ENCODE results near the gene RCSD1.
A peak's percentile ranks its signal among the peaks of the same experiment; 100 is the strongest.

RCSD1 gene

DNA sequence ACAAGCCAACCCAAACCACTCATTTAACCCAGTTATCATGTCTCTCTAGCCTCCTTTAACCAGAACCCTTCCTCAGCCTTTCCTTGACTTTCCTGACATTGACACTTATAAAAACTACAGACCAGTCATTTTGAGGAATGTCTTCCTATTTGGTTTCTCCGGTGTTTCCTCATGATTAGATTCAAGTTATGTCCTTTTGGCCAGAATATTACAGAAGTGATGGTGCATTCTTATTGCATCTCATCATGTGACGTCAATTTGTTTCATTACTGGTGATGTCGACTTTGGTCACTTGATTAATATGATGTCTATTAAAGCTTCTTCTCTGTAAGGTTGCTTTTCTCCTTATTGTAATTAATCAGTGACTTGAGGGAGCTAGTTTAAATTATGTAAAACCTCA, 6.1 kb upstream of the RCSD1 start:
- no peak overlapping the region for H2BK120ac ChIP-seq (ENCODE audit: low read depth, low read length)
- no peaks in the 10 kb centered on the region for H3K9me3 ChIP-seq (replicated peaks in 1 of 2; ENCODE audit: control insufficient read depth in 2 of 2, insufficient read depth in 1 of 2, low read depth in 1 of 2, low read length in 2 of 2)
- no peaks in the 10 kb centered on the region for H3K79me1 ChIP-seq (ENCODE audit: low read depth, low read length)
- no peak overlapping the region for H2BK12ac ChIP-seq (ENCODE audit: low read length)
- no peak overlapping the region for H3K4me2 ChIP-seq (ENCODE audit: insufficient read depth, low read length, poor library complexity, severe bottlenecking)
- H2AK5ac ChIP-seq (ENCODE audit: low read depth, low read length) = no peak overlapping the region
- no peak overlapping the region for H2BK5ac ChIP-seq (ENCODE audit: low read length)
- H2AFZ ChIP-seq (ENCODE audit: low read length) = no peak overlapping the region
- no peak for DNase-seq (ENCODE audit: low spot score)
- H4K91ac ChIP-seq (ENCODE audit: low read depth, low read length, poor library complexity) = no peak overlapping the region
- WGBS, 2 donors (ENCODE audit: extremely low coverage in 2 of 2, insufficient read length in 2 of 2, insufficient replicate concordance in 1 of 2) = no CpG with 5 or more reads among the region's 3 CpGs
- H3K27me3 ChIP-seq (ENCODE audit: control insufficient read depth in 3 of 3, insufficient read depth in 3 of 3, low read depth in 1 of 3, low read length in 3 of 3) = peaks cover 0 to 15% (median 8%) of the 10 kb centered on the region in 3 experiments
- no peak overlapping the region for H3K27ac ChIP-seq (replicated peaks; ENCODE audit: low read length)
- H3K14ac ChIP-seq (ENCODE audit: low read length) = no peak overlapping the region
- no peak overlapping the region for H3K23ac ChIP-seq (ENCODE audit: low read depth, low read length, poor library complexity)
- H4K8ac ChIP-seq (ENCODE audit: low read depth, low read length) = no peak overlapping the region
- no peak overlapping the region for H2BK15ac ChIP-seq (ENCODE audit: low read length)
- H3K4me1 ChIP-seq (ENCODE audit: control insufficient read depth in 2 of 2, insufficient read depth in 1 of 2, low read depth in 1 of 2, low read length in 2 of 2) = no peaks in the 10 kb centered on the region
- H3K18ac ChIP-seq (ENCODE audit: low read length) = no peak overlapping the region
- H3K4ac ChIP-seq (ENCODE audit: low read length) = no peak overlapping the region
- no peak overlapping the region for H3K4me3 ChIP-seq (ENCODE audit: low read length in 2 of 2)
- no peak overlapping the region for H3K9ac ChIP-seq (ENCODE audit: low read depth, low read length, poor library complexity)
- no peaks in the 10 kb centered on the region for H3K36me3 ChIP-seq (replicated peaks in 1 of 2; ENCODE audit: control insufficient read depth in 2 of 2, insufficient read depth in 2 of 2, low read length in 2 of 2)

DNA sequence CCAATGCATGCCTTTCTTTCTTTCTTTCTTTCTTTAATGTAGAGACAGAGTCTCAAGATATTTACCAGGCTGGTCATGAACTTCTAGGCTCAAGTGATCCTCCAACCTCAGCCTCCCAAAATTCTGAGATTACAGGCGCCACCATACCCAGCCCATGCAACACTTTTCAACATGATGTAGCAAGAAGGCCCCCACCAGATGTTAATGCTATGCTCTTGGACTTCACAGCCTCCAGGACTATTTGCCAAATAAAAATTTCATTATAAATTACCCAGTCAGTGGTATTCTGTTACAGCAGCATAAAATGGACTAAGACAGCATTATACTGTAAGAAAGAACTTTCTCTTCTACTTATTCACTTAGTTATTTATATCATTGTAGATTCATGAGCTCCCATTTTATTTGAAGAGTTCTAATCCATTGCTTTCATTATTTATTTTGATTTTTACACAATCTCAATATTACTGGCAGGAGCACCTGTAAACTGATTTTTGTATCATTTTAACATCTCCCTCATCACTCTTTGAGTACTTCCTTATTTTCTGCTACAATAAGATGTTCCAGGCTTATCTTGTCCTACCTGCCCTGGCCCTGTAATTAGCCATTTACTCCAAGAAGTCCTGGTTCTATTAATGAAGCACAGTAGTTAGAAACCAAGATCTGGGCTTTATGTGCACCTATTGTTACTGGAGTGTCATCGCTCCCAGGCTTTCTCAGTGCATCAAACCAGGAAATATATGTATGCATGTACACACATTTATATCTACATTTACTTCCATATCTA, 4.8 kb upstream of the RCSD1 start:
- no peaks in the 10 kb centered on the region for H3K79me1 ChIP-seq (ENCODE audit: low read depth, low read length)
- no peak overlapping the region for H4K91ac ChIP-seq (ENCODE audit: low read depth, low read length, poor library complexity)
- H3K14ac ChIP-seq (ENCODE audit: low read length) = no peak overlapping the region
- no peak overlapping the region for H3K4ac ChIP-seq (ENCODE audit: low read length)
- H3K9me3 ChIP-seq (replicated peaks in 1 of 2; ENCODE audit: control insufficient read depth in 2 of 2, insufficient read depth in 1 of 2, low read depth in 1 of 2, low read length in 2 of 2) = peaks cover 0 to 8% of the 10 kb centered on the region in 2 donors
- DNase-seq (ENCODE audit: low spot score) = no peak
- no peak overlapping the region for H3K4me3 ChIP-seq (ENCODE audit: low read length in 2 of 2)
- H3K36me3 ChIP-seq (replicated peaks in 1 of 2; ENCODE audit: control insufficient read depth in 2 of 2, insufficient read depth in 2 of 2, low read length in 2 of 2) = no peaks in the 10 kb centered on the region
- no peaks in the 10 kb centered on the region for H3K4me1 ChIP-seq (ENCODE audit: control insufficient read depth in 2 of 2, insufficient read depth in 1 of 2, low read depth in 1 of 2, low read length in 2 of 2)
- H2BK15ac ChIP-seq (ENCODE audit: low read length) = no peak overlapping the region
- H2BK12ac ChIP-seq (ENCODE audit: low read length) = no peak overlapping the region
- no peak overlapping the region for H2AK5ac ChIP-seq (ENCODE audit: low read depth, low read length)
- no peak overlapping the region for H2AFZ ChIP-seq (ENCODE audit: low read length)
- H2BK120ac ChIP-seq (ENCODE audit: low read depth, low read length) = no peak overlapping the region
- H3K23ac ChIP-seq (ENCODE audit: low read depth, low read length, poor library complexity) = no peak overlapping the region
- H3K27ac ChIP-seq (replicated peaks; ENCODE audit: low read length) = no peak overlapping the region
- H3K4me2 ChIP-seq (ENCODE audit: insufficient read depth, low read length, poor library complexity, severe bottlenecking) = no peak overlapping the region
- peaks cover 0 to 26% (median 21%) of the 10 kb centered on the region in 3 experiments for H3K27me3 ChIP-seq (ENCODE audit: control insufficient read depth in 3 of 3, insufficient read depth in 3 of 3, low read depth in 1 of 3, low read length in 3 of 3)
- WGBS, 2 donors (ENCODE audit: extremely low coverage in 2 of 2, insufficient read length in 2 of 2, insufficient replicate concordance in 1 of 2) = no CpG with 5 or more reads among the region's 2 CpGs
- H3K18ac ChIP-seq (ENCODE audit: low read length) = no peak overlapping the region
- H2BK5ac ChIP-seq (ENCODE audit: low read length) = no peak overlapping the region
- H3K9ac ChIP-seq (ENCODE audit: low read depth, low read length, poor library complexity) = no peak overlapping the region
- no peak overlapping the region for H4K8ac ChIP-seq (ENCODE audit: low read depth, low read length)

DNA sequence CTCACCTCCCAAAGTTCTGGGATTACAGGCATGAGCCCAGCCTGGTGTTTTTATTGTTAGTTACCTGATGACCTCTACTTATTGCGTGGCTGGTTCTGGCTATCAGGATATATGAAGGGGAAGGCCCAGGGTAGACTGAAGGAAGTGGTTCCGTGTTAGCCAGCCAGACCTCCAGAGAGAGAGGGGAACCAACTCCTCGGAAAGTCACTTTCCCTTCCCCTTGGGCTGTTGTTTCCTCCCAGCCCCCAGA, 2.5 kb upstream of the RCSD1 start:
- H2AK5ac ChIP-seq (ENCODE audit: low read depth, low read length) = no peak overlapping the region

GRCh38 chr1:167627865-167628641, 2.0 kb upstream of the RCSD1 start:
- H2AK5ac ChIP-seq (ENCODE audit: low read depth, low read length) = no peak overlapping the region
- no peak overlapping the region for H2BK5ac ChIP-seq (ENCODE audit: low read length)
- H3K36me3 ChIP-seq (replicated peaks in 1 of 2; ENCODE audit: control insufficient read depth in 2 of 2, insufficient read depth in 2 of 2, low read length in 2 of 2) = no peaks in the 10 kb centered on the region
- no peak overlapping the region for H2BK15ac ChIP-seq (ENCODE audit: low read length)
- peaks cover 0 to 10% of the 10 kb centered on the region in 2 donors for H3K9me3 ChIP-seq (replicated peaks in 1 of 2; ENCODE audit: control insufficient read depth in 2 of 2, insufficient read depth in 1 of 2, low read depth in 1 of 2, low read length in 2 of 2)
- H3K9ac ChIP-seq (ENCODE audit: low read depth, low read length, poor library complexity) = no peak overlapping the region
- no peaks in the 10 kb centered on the region for H3K79me1 ChIP-seq (ENCODE audit: low read depth, low read length)
- H2BK120ac ChIP-seq (ENCODE audit: low read depth, low read length) = no peak overlapping the region
- H2AFZ ChIP-seq (ENCODE audit: low read length) = no peak overlapping the region
- H3K18ac ChIP-seq (ENCODE audit: low read length) = peak overlapping the region; percentile 51
- no peak overlapping the region for H3K4me3 ChIP-seq (ENCODE audit: low read length in 2 of 2)
- H3K27ac ChIP-seq (replicated peaks; ENCODE audit: low read length) = no peak overlapping the region
- no peak overlapping the region for H4K8ac ChIP-seq (ENCODE audit: low read depth, low read length)
- no peak overlapping the region for H3K14ac ChIP-seq (ENCODE audit: low read length)
- H3K4ac ChIP-seq (ENCODE audit: low read length) = no peak overlapping the region
- no peak overlapping the region for H3K23ac ChIP-seq (ENCODE audit: low read depth, low read length, poor library complexity)
- H2BK12ac ChIP-seq (ENCODE audit: low read length) = no peak overlapping the region
- WGBS, 2 donors (ENCODE audit: extremely low coverage in 2 of 2, insufficient read length in 2 of 2, insufficient replicate concordance in 1 of 2) = no CpG with 5 or more reads among the region's 10 CpGs
- peaks cover 0 to 2% of the 10 kb centered on the region in 2 donors for H3K4me1 ChIP-seq (ENCODE audit: control insufficient read depth in 2 of 2, insufficient read depth in 1 of 2, low read depth in 1 of 2, low read length in 2 of 2)
- no peak for DNase-seq (ENCODE audit: low spot score)
- no peak overlapping the region for H3K4me2 ChIP-seq (ENCODE audit: insufficient read depth, low read length, poor library complexity, severe bottlenecking)
- H4K91ac ChIP-seq (ENCODE audit: low read depth, low read length, poor library complexity) = no peak overlapping the region
- peaks cover 2 to 54% (median 37%) of the 10 kb centered on the region in 3 experiments for H3K27me3 ChIP-seq (ENCODE audit: control insufficient read depth in 3 of 3, insufficient read depth in 3 of 3, low read depth in 1 of 3, low read length in 3 of 3)

More for the DNA sequence above, 2.5 kb upstream of the RCSD1 start:
- no peak overlapping the region for H3K4me2 ChIP-seq (ENCODE audit: insufficient read depth, low read length, poor library complexity, severe bottlenecking)
- H3K79me1 ChIP-seq (ENCODE audit: low read depth, low read length) = no peaks in the 10 kb centered on the region
- no peak overlapping the region for H4K8ac ChIP-seq (ENCODE audit: low read depth, low read length)
- no CpG with 5 or more reads among the region's 3 CpGs for WGBS, 2 donors (ENCODE audit: extremely low coverage in 2 of 2, insufficient read length in 2 of 2, insufficient replicate concordance in 1 of 2)
- H3K27me3 ChIP-seq (ENCODE audit: control insufficient read depth in 3 of 3, insufficient read depth in 3 of 3, low read depth in 1 of 3, low read length in 3 of 3) = peaks cover 2 to 49% (median 37%) of the 10 kb centered on the region in 3 experiments
- H3K23ac ChIP-seq (ENCODE audit: low read depth, low read length, poor library complexity) = no peak overlapping the region
- no peak overlapping the region for H3K18ac ChIP-seq (ENCODE audit: low read length)
- no peak overlapping the region for H2BK15ac ChIP-seq (ENCODE audit: low read length)
- H2AFZ ChIP-seq (ENCODE audit: low read length) = no peak overlapping the region
- no peak overlapping the region for H3K4me3 ChIP-seq (ENCODE audit: low read length in 2 of 2)
- H3K9ac ChIP-seq (ENCODE audit: low read depth, low read length, poor library complexity) = no peak overlapping the region
- peaks cover 0 to 10% of the 10 kb centered on the region in 2 donors for H3K9me3 ChIP-seq (replicated peaks in 1 of 2; ENCODE audit: control insufficient read depth in 2 of 2, insufficient read depth in 1 of 2, low read depth in 1 of 2, low read length in 2 of 2)
- H3K4ac ChIP-seq (ENCODE audit: low read length) = no peak overlapping the region
- H3K36me3 ChIP-seq (replicated peaks in 1 of 2; ENCODE audit: control insufficient read depth in 2 of 2, insufficient read depth in 2 of 2, low read length in 2 of 2) = no peaks in the 10 kb centered on the region
- H4K91ac ChIP-seq (ENCODE audit: low read depth, low read length, poor library complexity) = no peak overlapping the region
- no peak for DNase-seq (ENCODE audit: low spot score)
- no peak overlapping the region for H2BK5ac ChIP-seq (ENCODE audit: low read length)
- no peak overlapping the region for H3K14ac ChIP-seq (ENCODE audit: low read length)
- peaks cover 0 to 2% of the 10 kb centered on the region in 2 donors for H3K4me1 ChIP-seq (ENCODE audit: control insufficient read depth in 2 of 2, insufficient read depth in 1 of 2, low read depth in 1 of 2, low read length in 2 of 2)
- H2BK120ac ChIP-seq (ENCODE audit: low read depth, low read length) = no peak overlapping the region
- no peak overlapping the region for H3K27ac ChIP-seq (replicated peaks; ENCODE audit: low read length)
- H2BK12ac ChIP-seq (ENCODE audit: low read length) = no peak overlapping the region
